Endothelial cell of umbilical vein (primary cell): ENCODE measurements around the gene HRH3. TPM values are rescaled to one million over a fixed set of nuclear protein-coding genes. Genes with fewer than 3 reads are reported as not detected.

ENCODE experiments used
- BruUV-seq: library from RNA; stranded (reverse); fragments of 400-500 nt; replicated peaks from 2 replicates; lab custom pipeline; 2021; lab: Mats Ljungman, UMichigan
- CTCF ChIA-PET: fragments of 300-600, 350-600 bp; sonication (Branson Sonifier 250); formaldehyde crosslinking; loops from one replicate; lab custom pipeline; 2021; ENCODE audit warnings: antibody characterized with exemption, inconsistent platforms; lab: Charles Lee
- POLR2A ChIA-PET: fragments of 300-600, 350-600 bp; sonication (Branson Sonifier 250); formaldehyde crosslinking; loops from one replicate; lab custom pipeline; 2021; ENCODE audit warnings: antibody characterized with exemption, inconsistent platforms; lab: Charles Lee
- DNase-seq: peaks from one replicate; pipeline ENCODE4 v3.0.0-alpha.2; 2011; ENCODE audit warnings: low read depth, low spot score
- FAIRE-seq: peaks from 2 replicates; lab custom pipeline; 2011; peaks lifted over from hg19 to GRCh38; lab: Jason Lieb, UNC
- H2AFZ ChIP-seq: 2 replicates; pipeline ENCODE4 v1.6.0; 2012; ENCODE audit warnings: low read depth, low read length, control low read depth, inconsistent platforms
- H3K27ac ChIP-seq: 2 replicates; pipeline ENCODE4 v1.5.1; 2011; ENCODE audit warnings: low read depth, mild to moderate bottlenecking, control low read depth, low read length, moderate library complexity; ENCODE audit not compliant: insufficient read depth
- H3K27me3 ChIP-seq, 2 experiments: 2 replicates each; pipeline versions ENCODE4 v1.6.0 to v1.6.1; 2011; ENCODE audit warnings: low read length in 2 of 2, mixed read lengths in 1 of 2; ENCODE audit not compliant: control insufficient read depth in 2 of 2, insufficient read depth in 2 of 2
- H3K36me3 ChIP-seq, 2 experiments: 2 replicates in 1 of 2; 3 replicates in 1 of 2; pipeline ENCODE4 v1.5.1; 2011; ENCODE audit warnings: low read length in 2 of 2, mild to moderate bottlenecking in 1 of 2, moderate library complexity in 1 of 2; ENCODE audit not compliant: control insufficient read depth in 2 of 2, insufficient read depth in 2 of 2; ENCODE audit errors: extremely low read depth in 1 of 2
- H3K4me1 ChIP-seq: 3 replicates; pipeline ENCODE4 v1.5.1; 2011; ENCODE audit warnings: mild to moderate bottlenecking, low read length; ENCODE audit not compliant: control insufficient read depth, insufficient read depth; ENCODE audit errors: extremely low read depth
- H3K4me2 ChIP-seq: 2 replicates; pipeline ENCODE4 v1.6.1; 2011; ENCODE audit warnings: low read length, control low read depth, mixed read lengths; ENCODE audit not compliant: insufficient read depth
- H3K4me3 ChIP-seq, 3 experiments: fragments of 200-600 bp in 1 of 3; sonication (generic), shearing (Covaris generic) in 1 of 3; replicated peaks in 1 of 3; 2 replicates each; pipeline ENCODE4 v1.5.1; 2011 to 2016; ENCODE audit warnings: control low read depth in 3 of 3, low read length in 3 of 3, mild to moderate bottlenecking in 2 of 3, inconsistent platforms in 1 of 3, low read depth in 1 of 3, moderate library complexity in 1 of 3; ENCODE audit not compliant: insufficient read depth in 1 of 3
- H3K79me2 ChIP-seq: 2 replicates; pipeline ENCODE4 v1.6.0; 2012; ENCODE audit warnings: low read length, inconsistent platforms; ENCODE audit not compliant: control insufficient read depth, insufficient read depth
- H3K9ac ChIP-seq: replicated peaks from 2 replicates; pipeline ENCODE3; 2011; ENCODE audit warnings: low read length, control low read depth; ENCODE audit not compliant: insufficient read depth; ENCODE audit errors: extremely low read depth
- H3K9me1 ChIP-seq: replicated peaks from 3 replicates; pipeline ENCODE4 v1.6.0; 2011; ENCODE audit warnings: mild to moderate bottlenecking, low read length; ENCODE audit not compliant: control insufficient read depth, insufficient read depth; ENCODE audit errors: extremely low read depth
- H3K9me3 ChIP-seq: replicated peaks from 2 replicates; pipeline ENCODE4 v1.5.1; 2012; ENCODE audit warnings: low read length, inconsistent platforms; ENCODE audit not compliant: control insufficient read depth, insufficient read depth
- H4K20me1 ChIP-seq: replicated peaks from 2 replicates; pipeline ENCODE3; 2011; ENCODE audit warnings: mild to moderate bottlenecking, low read length; ENCODE audit not compliant: control insufficient read depth, insufficient read depth; ENCODE audit errors: extremely low read depth
- CTCF ChIP-seq, 2 donors: IDR thresholded peaks; 1 replicate in 1 of 2; 2 replicates in 1 of 2; pipeline ENCODE4 v1.5.1; 2011; ENCODE audit warnings: low read length in 2 of 2, mild to moderate bottlenecking in 2 of 2, moderate library complexity in 2 of 2, control low read depth in 1 of 2, inconsistent platforms in 1 of 2, low read depth in 1 of 2; ENCODE audit not compliant: insufficient read depth in 1 of 2; ENCODE audit errors: extremely low read depth in 1 of 2
- EZH2 ChIP-seq: IDR thresholded peaks from 2 replicates; pipeline ENCODE4 v1.6.1; 2012; ENCODE audit warnings: borderline replicate concordance, low read depth, mild to moderate bottlenecking, moderate library complexity, low read length, inconsistent platforms; ENCODE audit not compliant: severe bottlenecking
- FOS ChIP-seq: IDR thresholded peaks from 2 replicates; pipeline ENCODE4 v1.6.1; 2011; ENCODE audit warnings: mild to moderate bottlenecking, low read length, moderate library complexity, borderline replicate concordance; ENCODE audit not compliant: insufficient read depth
- GATA2 ChIP-seq: IDR thresholded peaks from 2 replicates; pipeline ENCODE4 v1.7.0; 2011; ENCODE audit warnings: low read depth, mild to moderate bottlenecking, moderate library complexity, mixed read lengths, low read length; ENCODE audit not compliant: insufficient read length, insufficient read depth
- JUN ChIP-seq: IDR thresholded peaks from 2 replicates; pipeline ENCODE4 v1.6.1; 2011; ENCODE audit warnings: borderline replicate concordance, low read depth; ENCODE audit not compliant: insufficient read length, insufficient read depth
- MAX ChIP-seq: IDR thresholded peaks from 2 replicates; pipeline ENCODE4 v1.6.1; 2011; ENCODE audit not compliant: insufficient read depth, insufficient read length
- MYC ChIP-seq: IDR thresholded peaks from one replicate; pipeline ENCODE4 v1.6.1; 2011; ENCODE audit warnings: mild to moderate bottlenecking, low read depth, low read length
- POLR2A ChIP-seq: IDR thresholded peaks from 2 replicates; pipeline ENCODE4 v1.6.1; 2012; ENCODE audit warnings: low read depth, mild to moderate bottlenecking, control low read depth, low read length
- POLR2AphosphoS5 ChIP-seq: IDR thresholded peaks from 2 replicates; pipeline ENCODE4 v1.6.1; 2012; ENCODE audit warnings: low read depth, mild to moderate bottlenecking, control low read depth, low read length, moderate library complexity; ENCODE audit not compliant: insufficient read depth
- dilution Hi-C: fragments of 300-500 bp; cut with MboI; formaldehyde crosslinking; loops from one replicate; pipeline ENCODE4 v1.15.0; 2019; ENCODE audit warnings: low sequenced_read_pairs; ENCODE audit not compliant: extremely low pct_ligation_motif_present
- intact Hi-C: fragments of 100-400 bp; cut with micrococcal nuclease; formaldehyde crosslinking; loops from one replicate; pipeline ENCODE4 v1.10.0; 2022
- polyA plus RNA-seq, 4 experiments: library from polyadenylated mRNA; depleted of rRNA in 3 of 4; stranded (reverse) in 3 of 4; unstranded in 1 of 4; fragments of >200 nt; gene quantifications; 2 replicates each; pipeline versions ENCODE4 v1.2.1 to v1.2.3, GENCODE V29; 2011 to 2012; ENCODE audit warnings: missing spikeins in 1 of 4
- total RNA-seq: library from RNA; stranded (reverse); gene quantifications from 2 replicates; pipeline ENCODE4 v1.2.3, GENCODE V29; 2021

Gene HRH3
- total and polyA plus RNA-seq, 2 donors (not counting 3 experiments of a cell fraction or from before 2014, with no cell fraction given): not detected

GRCh38 chr20:62222266-62222850 is 2.3 kb upstream of the HRH3 start:
- Histone ChIP-seq H3K9me1 (no peaks in the 10 kb centered on the region), H4K20me1 (no peaks in the 10 kb centered on the region), H3K79me2 (no peaks in the 10 kb centered on the region), H3K4me2 (no peak overlapping the region), H3K27me3 (peaks cover 32 to 34% of the 10 kb centered on the region in 2 experiments), H3K36me3 (no peaks in the 10 kb centered on the region), H3K27ac (no peak overlapping the region), H3K9me3 (no peaks in the 10 kb centered on the region), H2AFZ (no peak overlapping the region), H3K4me1 (peaks cover 3% of the 10 kb centered on the region), H3K9ac (no peak overlapping the region), H3K4me3 (no peak overlapping the region)
- FAIRE-seq (no peak), DNase-seq (no peak)
- TF ChIP-seq FOS (no peak), CTCF (IDR thresholded peaks at IDR 0.05; ENCODE audit: extremely low read depth in 1 of 2, insufficient read depth in 1 of 2, low read depth in 1 of 2, low read length in 2 of 2) (no peak), POLR2AphosphoS5 (no peak), GATA2 (no peak), EZH2 (no peak), MYC (no peak), JUN (no peak), POLR2A (no peak), MAX (no peak)
- ChIA-PET POLR2A (no interaction called here), CTCF (no interaction called here)
- intact Hi-C loops (no loop called here), dilution Hi-C loops (no loop called here)
- BruUV-seq: no TSS peak
